ENCODE results near the gene VCL. TPM values are rescaled to one million over a fixed set of nuclear protein-coding genes. Genes with fewer than 3 reads are reported as not detected.

Gene VCL
- total and polyA plus RNA-seq, 9 of the 15 experiments (the other 6 are each of a cell fraction or from before 2014, with no cell fraction given) = 29.8 to 186 (median 76.4) TPM

DNA sequence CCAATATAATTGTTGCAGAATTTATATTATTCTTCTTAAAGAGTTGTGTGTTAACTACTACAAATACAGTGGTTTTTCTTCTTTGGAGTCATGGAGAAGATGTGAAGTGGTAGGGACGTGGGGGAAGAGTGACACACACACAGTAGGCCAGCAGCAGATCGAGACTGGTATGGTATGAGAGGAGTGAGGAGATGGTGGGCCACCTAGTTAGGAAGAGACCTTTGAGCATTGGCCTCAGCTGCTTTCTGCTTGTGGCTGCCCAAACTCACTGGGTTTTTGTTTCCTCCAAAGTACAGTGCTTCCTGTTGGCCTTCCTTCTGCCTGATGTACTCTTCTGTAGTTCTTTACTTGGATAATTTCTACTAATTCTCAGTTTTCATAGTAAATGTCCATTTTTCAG is 14.6 kb downstream of the VCL start:
- Histone ChIP-seq H3K4me1 (replicated peaks in 1 of 2; ENCODE audit: control insufficient read depth in 2 of 2, insufficient read depth in 2 of 2, low read length in 2 of 2) (peaks cover 25 to 50% of the 10 kb centered on the region in 2 experiments), H3K79me2 (ENCODE audit: control insufficient read depth, insufficient read depth, low read length) (peaks cover 95% of the 10 kb centered on the region), H3K4me2 (ENCODE audit: insufficient read depth, low read length) (peak overlapping the region; percentile 55), H2AFZ (ENCODE audit: low read depth, low read length) (no peak overlapping the region), H3K27me3 (ENCODE audit: control insufficient read depth in 2 of 2, insufficient read depth in 2 of 2, low read length in 2 of 2) (no peaks in the 10 kb centered on the region), H3K4me3 (no peak overlapping the region), H3K9me1 (ENCODE audit: control insufficient read depth, insufficient read depth, low read length) (no peaks in the 10 kb centered on the region), H3K9me3 (replicated peaks; ENCODE audit: control insufficient read depth, insufficient read depth, low read depth, low read length) (no peaks in the 10 kb centered on the region), H3K27ac (ENCODE audit: extremely low read depth, low read depth, low read length) (peak overlapping the region; percentile 53; the same call in 2 of the 3 replicates), H4K20me1 (replicated peaks; ENCODE audit: control insufficient read depth, insufficient read depth, low read length) (no peaks in the 10 kb centered on the region), H3K36me3 (ENCODE audit: control insufficient read depth, insufficient read depth, low read length) (peaks cover 53% of the 10 kb centered on the region; the same call in 2 of the 3 replicates), H3K9ac (ENCODE audit: insufficient read depth in 1 of 2, low read depth in 2 of 2, low read length in 2 of 2) (peak overlapping the region; percentile 15 to 61; a peak in 2 of 4 replicates)
- DNase-seq (ENCODE audit: extremely low read depth in 1 of 4, low spot score in 3 of 4) = no peak
- POLR2A ChIA-PET = interaction anchor here (0.6 to 7.9 kb wide), 12 partner anchors 8 to 142 kb away, joined by 3 to 109 read pairs (median 3); partner anchors contain the start of gene VCL
- in situ Hi-C loops (cut with MboI) = no loop called here
- CTCF ChIA-PET (ENCODE audit: low intra/inter-chr PET ratio) = no interaction called here
- WGBS (ENCODE audit: insufficient coverage, low coverage, missing lambda C conversion rate) = 58% methylated on average over 2 of the region's 2 CpGs
- TF ChIP-seq, protein P1, sequence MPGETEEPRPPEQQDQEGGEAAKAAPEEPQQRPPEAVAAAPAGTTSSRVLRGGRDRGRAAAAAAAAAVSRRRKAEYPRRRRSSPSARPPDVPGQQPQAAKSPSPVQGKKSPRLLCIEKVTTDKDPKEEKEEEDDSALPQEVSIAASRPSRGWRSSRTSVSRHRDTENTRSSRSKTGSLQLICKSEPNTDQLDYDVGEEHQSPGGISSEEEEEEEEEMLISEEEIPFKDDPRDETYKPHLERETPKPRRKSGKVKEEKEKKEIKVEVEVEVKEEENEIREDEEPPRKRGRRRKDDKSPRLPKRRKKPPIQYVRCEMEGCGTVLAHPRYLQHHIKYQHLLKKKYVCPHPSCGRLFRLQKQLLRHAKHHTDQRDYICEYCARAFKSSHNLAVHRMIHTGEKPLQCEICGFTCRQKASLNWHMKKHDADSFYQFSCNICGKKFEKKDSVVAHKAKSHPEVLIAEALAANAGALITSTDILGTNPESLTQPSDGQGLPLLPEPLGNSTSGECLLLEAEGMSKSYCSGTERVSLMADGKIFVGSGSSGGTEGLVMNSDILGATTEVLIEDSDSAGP (CRISPR knock-in tag; IDR thresholded peaks at IDR 0.05) = 0 out of 2 replicates have a peak, but pooled peaks have one; percentile 56
- TF ChIP-seq ADNP (tag; IDR thresholded peaks at IDR 0.05) = no peak
- TF ChIP-seq ZKSCAN1 (IDR thresholded peaks at IDR 0.05; ENCODE audit: low read depth, low read length) = peak; percentile 96
- TF ChIP-seq DDX20 (tag; IDR thresholded peaks at IDR 0.05; ENCODE audit: low read depth) = no peak
- peak; percentile 77 for TF ChIP-seq WHSC1 (IDR thresholded peaks at IDR 0.05; ENCODE audit: low read length)
- no peak for TF ChIP-seq RFX5 (IDR thresholded peaks at IDR 0.05; ENCODE audit: low read depth, low read length)
- no peak for TF ChIP-seq ZNF165 (CRISPR knock-in tag; IDR thresholded peaks at IDR 0.05; ENCODE audit: borderline replicate concordance)
- TF ChIP-seq CBFA2T3 (IDR thresholded peaks at IDR 0.05) = no peak
- no peak for TF ChIP-seq KAT7 (CRISPR knock-in tag; IDR thresholded peaks at IDR 0.05; ENCODE audit: borderline replicate concordance)
- ATAC-seq = peak; percentile 54
- BruUV-seq (replicated peaks) = no TSS peak
- intact Hi-C loops (cut with micrococcal nuclease) = no loop called here
- FAIRE-seq = no peak

All from K562 (cell line).